HUES48 (cell line): ENCODE results near the gene IL1RL1.

Source experiments
- H3K27ac ChIP-seq: one replicate; pipeline ENCODE4 v1.7.0; 2013; ENCODE audit warnings: low read depth, low read length, inconsistent platforms
- H3K27me3 ChIP-seq: 2 replicates; pipeline ENCODE4 v1.6.1; 2013; ENCODE audit warnings: mild to moderate bottlenecking, low read length; ENCODE audit not compliant: control insufficient read depth, insufficient read depth
- H3K36me3 ChIP-seq: 2 replicates; pipeline ENCODE4 v1.6.1; 2013; ENCODE audit warnings: low read length; ENCODE audit not compliant: control insufficient read depth, insufficient read depth
- H3K4me1 ChIP-seq: 2 replicates; pipeline ENCODE4 v1.6.1; 2013; ENCODE audit warnings: mild to moderate bottlenecking, low read length; ENCODE audit not compliant: control insufficient read depth, insufficient read depth
- H3K4me3 ChIP-seq: 2 replicates; pipeline ENCODE4 v1.5.1; 2013; ENCODE audit warnings: mild to moderate bottlenecking, low read depth, low read length
- H3K9ac ChIP-seq: 2 replicates; pipeline ENCODE4 v1.6.1; 2013; ENCODE audit warnings: mild to moderate bottlenecking, low read depth, low read length, moderate library complexity
- H3K9me3 ChIP-seq: 2 replicates; pipeline ENCODE4 v1.6.1; 2013; ENCODE audit warnings: low read length; ENCODE audit not compliant: control insufficient read depth, insufficient read depth

Gene IL1RL1

DNA sequence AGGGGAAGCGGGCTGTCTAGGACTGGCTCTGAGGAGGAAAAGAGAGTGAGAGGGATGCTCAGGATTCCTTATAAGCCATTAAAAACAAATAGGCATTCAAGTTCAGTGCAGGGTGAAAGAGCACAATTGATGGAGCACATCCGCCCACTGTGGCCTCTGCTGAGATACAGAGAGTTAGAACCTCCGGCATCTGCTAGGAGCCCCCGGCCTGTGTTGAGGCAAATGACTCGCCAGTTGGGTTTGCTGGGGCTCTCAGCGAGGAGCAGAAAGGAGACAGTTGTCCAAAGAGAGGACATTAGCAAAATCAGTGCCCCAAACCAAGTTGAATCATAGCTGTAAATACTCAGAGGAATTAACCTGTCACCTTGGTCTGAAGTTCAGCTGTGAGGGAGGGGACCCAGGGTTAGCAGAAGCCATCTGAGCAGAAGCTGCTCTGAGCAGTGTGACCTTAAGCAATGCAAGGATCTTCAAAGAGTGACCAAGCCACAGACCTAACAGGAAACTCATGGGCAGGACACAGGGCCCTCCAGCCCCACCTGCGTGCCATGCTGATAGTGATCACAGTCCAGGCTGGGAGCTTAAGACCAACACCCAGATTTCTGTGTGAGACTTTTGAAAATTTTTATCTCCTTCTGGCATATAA is 88.3 kb downstream of the IL1RL1 start:
- H3K4me1 ChIP-seq: no peaks in the 10 kb centered on the region
- H3K27ac ChIP-seq: no peak overlapping the region
- no peaks in the 10 kb centered on the region for H3K9me3 ChIP-seq
- no peaks in the 10 kb centered on the region for H3K27me3 ChIP-seq
- no peaks in the 10 kb centered on the region for H3K36me3 ChIP-seq
- no peak overlapping the region for H3K9ac ChIP-seq
- H3K4me3 ChIP-seq: no peak overlapping the region

DNA sequence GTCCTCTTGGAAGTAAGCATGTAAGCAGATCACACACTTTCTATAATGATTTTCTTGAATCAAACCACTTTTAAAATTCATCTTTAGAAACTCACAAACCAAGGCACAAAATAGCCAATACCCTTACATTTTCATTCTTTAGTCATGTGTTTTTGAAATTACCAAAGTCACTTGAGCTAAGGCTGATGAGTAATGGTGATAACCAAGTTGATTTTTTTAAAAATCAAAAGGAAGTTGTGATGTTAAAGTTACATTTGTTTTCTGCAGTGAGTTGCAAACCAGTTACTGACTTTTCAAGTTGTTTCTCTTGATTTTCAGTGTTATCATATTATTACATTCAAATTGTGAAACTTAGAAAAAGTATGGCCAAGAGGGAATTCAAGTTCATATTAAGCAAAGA is 90.1 kb downstream of the IL1RL1 start:
- Histone ChIP-seq H3K4me1 (no peaks in the 10 kb centered on the region), H3K9ac (no peak overlapping the region), H3K27ac (no peak overlapping the region), H3K36me3 (no peaks in the 10 kb centered on the region), H3K9me3 (no peaks in the 10 kb centered on the region), H3K27me3 (no peaks in the 10 kb centered on the region), H3K4me3 (no peak overlapping the region)
